ENCODE measurements around the gene CCDC142. TPM values are rescaled to one million over a fixed set of nuclear protein-coding genes. Genes with fewer than 3 reads are reported as not detected.

The CCDC142 gene, protein sequence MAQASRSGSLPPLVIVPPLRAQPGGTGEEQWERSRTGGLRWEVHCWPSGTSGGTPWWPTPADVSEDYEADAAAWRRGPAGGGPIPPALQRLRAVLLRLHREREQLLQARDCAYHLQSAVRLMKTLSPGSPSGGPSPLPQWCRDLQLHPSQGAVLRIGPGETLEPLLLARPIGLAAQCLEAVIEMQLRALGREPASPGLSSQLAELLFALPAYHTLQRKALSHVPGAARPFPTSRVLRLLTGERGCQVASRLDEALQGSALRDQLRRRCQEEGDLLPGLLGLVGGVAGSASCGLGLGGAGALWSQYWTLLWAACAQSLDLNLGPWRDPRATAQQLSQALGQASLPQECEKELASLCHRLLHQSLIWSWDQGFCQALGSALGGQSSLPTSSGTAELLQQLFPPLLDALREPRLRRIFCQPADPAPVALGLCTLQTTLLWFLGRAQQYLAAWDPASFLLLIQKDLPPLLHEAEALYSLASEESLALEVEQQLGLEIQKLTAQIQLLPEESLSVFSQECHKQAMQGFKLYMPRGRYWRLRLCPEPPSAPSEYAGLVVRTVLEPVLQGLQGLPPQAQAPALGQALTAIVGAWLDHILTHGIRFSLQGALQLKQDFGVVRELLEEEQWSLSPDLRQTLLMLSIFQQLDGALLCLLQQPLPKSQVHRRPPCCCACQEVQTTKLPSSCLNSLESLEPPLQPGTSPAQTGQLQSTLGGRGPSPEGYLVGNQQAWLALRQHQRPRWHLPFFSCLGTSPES
- polyA plus RNA-seq (2013, experiment 1 of 4): 12.6 TPM
- polyA plus RNA-seq (2013, experiment 2 of 4): 15.8 TPM
- polyA plus RNA-seq (2013, experiment 3 of 4): 12.7 TPM
- 13.5 TPM for polyA plus RNA-seq (2013, experiment 4 of 4)

DNA sequence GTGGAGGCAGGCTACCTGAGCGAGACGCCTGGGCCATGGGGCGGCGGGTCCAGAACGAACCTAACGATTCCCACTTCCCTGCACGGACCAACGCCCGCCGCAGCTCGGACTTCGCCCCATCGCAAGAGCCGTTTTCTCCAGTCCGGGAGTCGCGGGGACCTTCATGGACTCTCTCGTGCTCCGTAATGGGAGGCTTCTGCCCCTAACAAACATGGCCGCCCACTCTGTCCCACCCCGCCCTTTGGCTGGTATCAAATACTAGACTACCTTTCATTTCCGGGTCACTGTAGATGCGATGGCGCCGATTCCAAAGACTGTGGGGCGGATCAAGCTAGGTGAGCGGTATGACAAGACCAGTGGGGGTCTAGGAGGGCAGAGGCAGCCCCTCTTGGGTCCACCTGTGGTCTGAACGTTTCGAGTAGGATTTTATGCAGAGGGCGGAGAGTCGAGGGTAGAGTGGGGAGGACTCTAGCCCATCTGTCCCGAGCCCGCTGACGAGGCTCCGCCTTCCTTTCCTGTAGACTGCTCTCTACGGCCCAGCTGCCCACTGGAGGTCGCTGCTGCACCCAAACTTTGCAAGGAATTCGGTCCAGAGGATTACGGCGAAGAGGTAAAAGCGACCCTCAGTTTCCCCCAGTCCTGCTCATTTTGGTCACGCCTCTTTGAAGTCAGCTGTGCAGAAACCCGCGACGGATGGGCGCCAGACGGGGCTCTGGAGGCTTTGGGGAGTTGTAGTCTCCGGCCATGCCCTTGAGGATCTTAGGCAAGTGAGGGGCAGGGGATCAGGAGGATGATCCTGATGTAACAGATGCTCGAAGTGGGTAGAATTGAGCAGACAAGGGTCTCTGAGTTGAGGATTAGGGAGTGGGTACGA lies at the start of gene CCDC142, which contains the start of gene TTC31:
Gene CCDC142 (minus strand): TSS at position 198 of the 874 bp plus-strand sequence. CDS start 161 bp downstream, at position 37.
Gene TTC31 (plus strand): TSS at position 281 of the 874 bp plus-strand sequence. CDS start 15 bp downstream, at position 296.
- Histone ChIP-seq H3K36me3 (ENCODE audit: control insufficient read depth, insufficient read depth, low read length) (no peaks in the 10 kb centered on the region), H3K27ac (ENCODE audit: insufficient read depth, low read depth, low read length, poor library complexity, severe bottlenecking) (peak within 1 kb of the TSS; percentile 70), H3K4me3 (ENCODE audit: insufficient read depth, low read depth, low read length) (peak within 1 kb of the TSS; percentile 98), H3K9me3 (ENCODE audit: control insufficient read depth, low read length) (no peaks in the 10 kb centered on the region), H3K4me1 (ENCODE audit: control insufficient read depth, insufficient read depth, low read length) (peaks cover 12% of the 10 kb centered on the region), H3K27me3 (ENCODE audit: control insufficient read depth, insufficient read depth, low read length, poor library complexity, severe bottlenecking) (no peaks in the 10 kb centered on the region)
- WGBS, 2 experiments: 2 to 3% methylated on average over 50 of the region's 50 CpGs

DNA sequence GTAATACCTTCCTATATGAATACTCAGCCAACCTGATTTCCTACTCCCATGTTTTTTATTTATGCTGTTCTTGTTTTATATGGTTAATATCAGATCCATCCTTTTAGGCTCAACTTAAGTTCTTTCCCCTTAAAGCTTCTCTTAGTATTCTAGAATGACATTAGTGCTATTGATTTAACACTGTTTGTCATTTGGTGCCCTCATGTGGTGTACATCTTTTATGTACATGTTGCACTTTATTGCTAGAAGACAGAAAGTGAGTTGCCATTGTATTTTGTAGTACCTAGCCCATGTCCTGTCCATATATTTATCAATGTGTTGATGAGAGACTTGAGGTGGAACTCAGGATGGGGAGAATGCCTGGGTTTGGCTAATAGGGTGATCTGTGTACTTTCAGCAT lies 49.4 kb upstream of the CCDC142 start:
- H3K27ac ChIP-seq (ENCODE audit: insufficient read depth, low read depth, low read length, poor library complexity, severe bottlenecking): no peak overlapping the region
- no peak overlapping the region for H3K4me3 ChIP-seq (ENCODE audit: insufficient read depth, low read depth, low read length)

DNA sequence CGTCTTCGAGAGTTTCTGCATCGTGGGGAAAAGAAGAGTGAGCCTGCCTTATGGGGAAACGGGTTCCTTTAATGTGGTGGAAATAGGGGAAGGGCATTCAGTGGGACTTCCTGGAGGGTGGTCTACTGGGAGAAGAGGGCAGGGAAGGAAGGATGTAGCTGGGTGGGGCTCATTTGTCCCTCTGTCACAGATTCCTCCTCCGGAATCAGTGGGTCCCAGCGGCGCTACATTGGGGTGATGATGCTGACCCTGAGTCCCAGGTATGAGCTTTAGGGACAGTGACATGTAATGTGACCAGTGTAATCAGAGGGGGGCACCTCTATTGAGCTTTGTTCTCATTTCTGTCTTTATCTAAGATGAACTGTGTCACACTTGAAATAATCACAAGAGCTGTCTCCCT lies 48.9 kb upstream of the CCDC142 start:
- H3K36me3 ChIP-seq (ENCODE audit: control insufficient read depth, insufficient read depth, low read length): peaks cover 23% of the 10 kb centered on the region
- 88 to 89% methylated on average over 7 of the region's 7 CpGs for WGBS, 2 experiments

More for the DNA sequence above, 49.4 kb upstream of the CCDC142 start:
- H3K36me3 ChIP-seq (ENCODE audit: control insufficient read depth, insufficient read depth, low read length): peaks cover 17% of the 10 kb centered on the region
- H3K4me1 ChIP-seq (ENCODE audit: control insufficient read depth, insufficient read depth, low read length): peaks cover 8% of the 10 kb centered on the region
- no peaks in the 10 kb centered on the region for H3K9me3 ChIP-seq (ENCODE audit: control insufficient read depth, low read length)
- H3K27me3 ChIP-seq (ENCODE audit: control insufficient read depth, insufficient read depth, low read length, poor library complexity, severe bottlenecking): no peaks in the 10 kb centered on the region

DNA sequence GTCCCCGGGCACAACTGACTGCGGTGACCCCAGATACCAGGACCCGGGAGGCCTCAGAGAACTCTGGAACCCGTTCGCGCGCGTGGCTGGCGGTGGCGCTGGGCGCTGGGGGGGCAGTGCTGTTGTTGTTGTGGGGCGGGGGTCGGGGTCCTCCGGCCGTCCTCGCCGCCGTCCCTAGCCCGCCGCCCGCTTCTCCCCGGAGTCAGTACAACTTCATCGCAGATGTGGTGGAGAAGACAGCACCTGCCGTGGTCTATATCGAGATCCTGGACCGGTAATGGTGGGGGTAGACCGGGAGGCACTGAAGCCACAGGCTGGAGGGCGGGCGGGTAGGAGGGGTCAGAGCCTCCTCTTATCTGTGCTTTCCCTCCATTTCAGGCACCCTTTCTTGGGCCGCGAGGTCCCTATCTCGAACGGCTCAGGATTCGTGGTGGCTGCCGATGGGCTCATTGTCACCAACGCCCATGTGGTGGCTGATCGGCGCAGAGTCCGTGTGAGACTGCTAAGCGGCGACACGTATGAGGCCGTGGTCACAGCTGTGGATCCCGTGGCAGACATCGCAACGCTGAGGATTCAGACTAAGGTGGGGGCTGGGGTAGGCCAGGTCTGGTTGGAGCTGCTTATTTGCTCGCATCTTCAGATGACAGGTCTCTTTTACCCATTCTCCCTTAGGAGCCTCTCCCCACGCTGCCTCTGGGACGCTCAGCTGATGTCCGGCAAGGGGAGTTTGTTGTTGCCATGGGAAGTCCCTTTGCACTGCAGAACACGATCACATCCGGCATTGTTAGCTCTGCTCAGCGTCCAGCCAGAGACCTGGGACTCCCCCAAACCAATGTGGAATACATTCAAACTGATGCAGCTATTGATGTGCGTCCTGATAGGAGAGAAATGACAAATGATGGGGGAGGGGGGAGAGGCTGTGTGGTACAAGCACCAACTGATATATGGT lies 47.7 kb upstream of the CCDC142 start:
- Histone ChIP-seq H3K27ac (ENCODE audit: insufficient read depth, low read depth, low read length, poor library complexity, severe bottlenecking) (no peak overlapping the region), H3K36me3 (ENCODE audit: control insufficient read depth, insufficient read depth, low read length) (peaks cover 26% of the 10 kb centered on the region), H3K4me1 (ENCODE audit: control insufficient read depth, insufficient read depth, low read length) (peaks cover 8% of the 10 kb centered on the region), H3K27me3 (ENCODE audit: control insufficient read depth, insufficient read depth, low read length, poor library complexity, severe bottlenecking) (no peaks in the 10 kb centered on the region), H3K9me3 (ENCODE audit: control insufficient read depth, low read length) (no peaks in the 10 kb centered on the region), H3K4me3 (ENCODE audit: insufficient read depth, low read depth, low read length) (peak overlapping the region; percentile 97)
- WGBS, 2 experiments: 13 to 15% methylated on average over 54 of the region's 54 CpGs

More for the DNA sequence above, 48.9 kb upstream of the CCDC142 start:
- peaks cover 8% of the 10 kb centered on the region for H3K4me1 ChIP-seq (ENCODE audit: control insufficient read depth, insufficient read depth, low read length)
- no peak overlapping the region for H3K27ac ChIP-seq (ENCODE audit: insufficient read depth, low read depth, low read length, poor library complexity, severe bottlenecking)
- no peak overlapping the region for H3K4me3 ChIP-seq (ENCODE audit: insufficient read depth, low read depth, low read length)
- H3K9me3 ChIP-seq (ENCODE audit: control insufficient read depth, low read length): no peaks in the 10 kb centered on the region
- H3K27me3 ChIP-seq (ENCODE audit: control insufficient read depth, insufficient read depth, low read length, poor library complexity, severe bottlenecking): no peaks in the 10 kb centered on the region

DNA sequence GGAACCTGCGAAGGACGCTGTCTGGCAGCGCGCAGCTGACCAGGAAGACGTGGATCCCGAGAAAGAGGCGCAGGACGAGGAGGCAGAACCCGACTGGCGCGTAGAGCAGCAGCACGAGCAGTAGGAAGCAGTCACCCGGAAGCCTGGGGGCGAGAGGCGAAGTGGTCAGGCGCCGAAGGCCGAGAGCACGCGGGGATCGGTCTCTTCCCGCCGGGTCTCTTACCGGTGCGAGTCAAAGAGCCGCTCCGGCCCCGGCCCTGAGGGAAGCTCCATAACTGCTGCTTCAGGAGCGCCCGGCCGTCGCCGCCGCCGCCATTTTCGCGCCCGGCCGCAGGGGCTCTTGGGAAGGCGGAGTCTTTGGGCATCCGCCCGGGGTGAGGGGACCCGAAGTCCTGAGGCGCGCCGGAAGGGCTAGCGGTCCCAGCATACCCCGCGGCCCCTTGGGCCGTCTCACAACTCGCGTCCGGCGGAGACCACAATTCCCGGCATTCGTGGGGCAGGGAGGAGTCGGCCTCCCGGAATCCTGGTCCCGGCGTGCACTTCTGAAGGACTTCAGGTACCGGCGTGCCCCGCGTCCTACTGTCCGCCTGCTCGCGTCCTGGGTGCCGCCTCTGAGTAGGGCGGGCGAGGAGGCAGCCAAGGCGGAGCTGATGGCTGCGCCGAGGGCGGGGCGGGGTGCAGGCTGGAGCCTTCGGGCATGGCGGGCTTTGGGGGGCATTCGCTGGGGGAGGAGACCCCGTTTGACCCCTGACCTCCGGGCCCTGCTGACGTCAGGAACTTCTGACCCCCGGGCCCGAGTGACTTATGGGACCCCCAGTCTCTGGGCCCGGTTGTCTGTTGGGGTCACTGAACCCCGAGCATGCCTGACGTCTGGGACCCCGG lies 46.8 kb upstream of the CCDC142 start, which contains the start of the genes AUP1 and HTRA2:
Gene AUP1 (minus strand): TSS at position 350 of the 882 bp plus-strand sequence. CDS start 77 bp downstream, at position 273.
Gene HTRA2 (plus strand): TSS at position 577 of the 882 bp plus-strand sequence. CDS start 74 bp downstream, at position 651.
- Histone ChIP-seq H3K27ac (ENCODE audit: insufficient read depth, low read depth, low read length, poor library complexity, severe bottlenecking) (no peak within 1 kb of the TSS), H3K9me3 (ENCODE audit: control insufficient read depth, low read length) (no peaks in the 10 kb centered on the region), H3K4me3 (ENCODE audit: insufficient read depth, low read depth, low read length) (peak within 1 kb of the TSS; percentile 97), H3K36me3 (ENCODE audit: control insufficient read depth, insufficient read depth, low read length) (peaks cover 26% of the 10 kb centered on the region), H3K27me3 (ENCODE audit: control insufficient read depth, insufficient read depth, low read length, poor library complexity, severe bottlenecking) (no peaks in the 10 kb centered on the region), H3K4me1 (ENCODE audit: control insufficient read depth, insufficient read depth, low read length) (peaks cover 8% of the 10 kb centered on the region)
- WGBS, 2 experiments: 0% methylated on average over 87 of the region's 87 CpGs

DNA sequence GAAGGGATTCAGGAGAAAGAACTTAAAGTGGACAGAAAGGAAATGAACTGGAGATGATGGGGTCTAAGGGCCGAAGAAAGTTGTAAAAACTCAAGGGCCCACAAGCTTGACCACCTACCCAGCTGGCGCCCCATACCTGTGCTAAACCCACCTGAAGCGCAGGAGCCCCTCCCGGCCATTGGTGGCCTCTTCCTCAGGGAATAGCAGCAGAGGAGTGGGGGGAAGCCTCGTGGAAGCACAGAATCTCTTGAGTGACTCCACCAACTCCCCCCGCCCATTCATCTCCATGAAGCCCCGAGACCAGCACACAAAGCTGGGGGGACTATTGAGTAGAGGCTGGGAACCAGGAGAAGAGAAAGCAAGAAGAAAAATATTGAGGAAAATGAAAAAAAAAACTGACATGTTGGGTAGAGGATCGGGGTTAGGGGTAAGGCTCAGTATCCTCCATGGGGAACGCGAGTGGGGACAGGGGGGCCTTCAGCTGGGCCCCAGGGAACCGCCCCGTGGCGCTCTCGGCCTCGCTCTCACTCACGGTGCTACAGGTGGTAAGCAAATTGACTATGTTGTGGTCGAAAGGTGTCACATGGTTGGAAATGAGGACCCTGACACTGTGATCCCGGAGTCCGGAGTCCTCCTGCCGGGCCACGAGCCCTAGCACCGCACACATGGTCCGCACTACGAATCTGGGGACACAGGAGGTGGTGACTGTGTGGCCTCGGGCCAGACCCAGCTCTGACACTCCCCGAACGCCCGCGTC lies 46.0 kb upstream of the CCDC142 start:
- WGBS, 2 experiments: 15 to 18% methylated on average over 28 to 29 of the region's 29 CpGs
- H3K4me3 ChIP-seq (ENCODE audit: insufficient read depth, low read depth, low read length): peak overlapping the region; percentile 97
- peaks cover 8% of the 10 kb centered on the region for H3K4me1 ChIP-seq (ENCODE audit: control insufficient read depth, insufficient read depth, low read length)
- peaks cover 26% of the 10 kb centered on the region for H3K36me3 ChIP-seq (ENCODE audit: control insufficient read depth, insufficient read depth, low read length)
- no peaks in the 10 kb centered on the region for H3K27me3 ChIP-seq (ENCODE audit: control insufficient read depth, insufficient read depth, low read length, poor library complexity, severe bottlenecking)
- H3K27ac ChIP-seq (ENCODE audit: insufficient read depth, low read depth, low read length, poor library complexity, severe bottlenecking): no peak overlapping the region
- no peaks in the 10 kb centered on the region for H3K9me3 ChIP-seq (ENCODE audit: control insufficient read depth, low read length)

DNA sequence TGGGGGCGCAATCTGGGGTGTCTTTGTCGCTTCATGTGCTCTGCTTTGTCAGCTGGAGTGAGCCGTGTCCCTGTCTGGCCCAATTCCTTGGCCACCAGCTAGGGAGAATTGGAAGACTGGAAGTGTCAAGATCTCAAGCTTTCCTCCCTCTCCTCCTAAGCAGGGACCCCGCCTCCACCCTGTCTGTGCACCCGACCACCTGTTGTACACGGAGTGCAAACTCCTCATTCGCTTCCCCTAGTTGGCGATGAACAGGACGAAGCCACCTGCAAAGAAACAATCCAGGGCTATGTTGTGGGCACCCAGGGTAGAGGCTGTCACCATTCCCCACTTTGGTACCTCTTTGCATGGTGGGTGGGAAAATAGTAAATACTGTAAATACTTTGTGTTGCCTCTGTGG lies 44.9 kb upstream of the CCDC142 start:
- peaks cover 23% of the 10 kb centered on the region for H3K36me3 ChIP-seq (ENCODE audit: control insufficient read depth, insufficient read depth, low read length)
- no peaks in the 10 kb centered on the region for H3K27me3 ChIP-seq (ENCODE audit: control insufficient read depth, insufficient read depth, low read length, poor library complexity, severe bottlenecking)
- H3K4me3 ChIP-seq (ENCODE audit: insufficient read depth, low read depth, low read length): no peak overlapping the region
- no peak overlapping the region for H3K27ac ChIP-seq (ENCODE audit: insufficient read depth, low read depth, low read length, poor library complexity, severe bottlenecking)
- H3K4me1 ChIP-seq (ENCODE audit: control insufficient read depth, insufficient read depth, low read length): peaks cover 8% of the 10 kb centered on the region
- 94 to 95% methylated on average over 9 of the region's 9 CpGs for WGBS, 2 experiments
- no peaks in the 10 kb centered on the region for H3K9me3 ChIP-seq (ENCODE audit: control insufficient read depth, low read length)

Measured in ectodermal cell (in vitro differentiated cells).